Left lung (tissue), 10 donors: ENCODE measurements around the gene IWS1. TPM values are rescaled to one million over a fixed set of nuclear protein-coding genes. Genes with fewer than 3 reads are reported as not detected.

Source experiments
- ATAC-seq: fragments of 200-7000 bp; cut with Tn5 transposase; one replicate; pipeline ENCODE4 v1.9.1; 2020; ENCODE audit warnings: moderate library complexity
- DNase-seq, 4 donors: peaks; one replicate each; pipeline ENCODE4 v3.0.0-alpha.2; 2013 to 2020
- H3K27ac ChIP-seq, 2 donors: fragments of 200-600 bp; sonication (generic) in 1 of 2; one replicate each; pipeline versions ENCODE4 v1.5.0 to v1.8.0; 2020 to 2021
- H3K27me3 ChIP-seq, 2 donors: fragments of 200-600 bp; sonication (generic) in 1 of 2; one replicate each; pipeline versions ENCODE4 v1.5.0 to v1.8.0; 2020 to 2021
- H3K36me3 ChIP-seq, 2 donors: fragments of 200-600 bp; sonication (generic) in 1 of 2; one replicate each; pipeline versions ENCODE4 v1.5.0 to v1.8.0; 2020 to 2021
- H3K4me1 ChIP-seq, 2 donors: fragments of 200-600 bp; one replicate each; pipeline ENCODE4 v1.8.0; 2021
- H3K4me3 ChIP-seq, 2 donors: fragments of 200-600 bp; sonication (generic) in 1 of 2; one replicate each; pipeline versions ENCODE4 v1.5.0 to v1.8.0; 2020 to 2021; ENCODE audit warnings: mild to moderate bottlenecking in 1 of 2
- H3K9me3 ChIP-seq, 2 donors: fragments of 200-600 bp; sonication (generic) in 1 of 2; one replicate each; pipeline versions ENCODE4 v1.5.0 to v1.8.0; 2020 to 2021
- CTCF ChIP-seq, 2 donors: fragments of 200-600 bp; sonication (generic) in 1 of 2; IDR thresholded peaks; one replicate each; pipeline versions ENCODE4 v1.5.0 to v1.8.0; 2021; ENCODE audit warnings: antibody characterized with exemption in 2 of 2
- intact Hi-C, 2 donors: fragments of 100-400 bp; cut with DNase I; formaldehyde crosslinking; loops; one replicate each; pipeline versions ENCODE4 v1.11.2 to v1.14.2; 2022
- polyA plus RNA-seq, 6 donors: library from polyadenylated mRNA; unstranded; fragments of 120-200 nt; gene quantifications; one replicate each; pipeline ENCODE4 v1.2.1, GENCODE V29; 2013; ENCODE audit not compliant: insufficient read length in 6 of 6
- total RNA-seq, 2 donors: library from RNA; stranded (reverse); fragmentation: NEBNext Ultra II Directional; extraction: Animal tissue kit (Norgen Biotek cat#: 25700); gene quantifications; one replicate each; pipeline ENCODE4 v1.2.1, GENCODE V29; 2021
- donor health status: DM: no; HTN: yes; CAD: no.
- donor health status: DM: no; HTN: no; CAD: no.

IWS1 gene
- total and polyA plus RNA-seq, 8 donors, result 37.2 to 72.9 (median 67.5) TPM

DNA sequence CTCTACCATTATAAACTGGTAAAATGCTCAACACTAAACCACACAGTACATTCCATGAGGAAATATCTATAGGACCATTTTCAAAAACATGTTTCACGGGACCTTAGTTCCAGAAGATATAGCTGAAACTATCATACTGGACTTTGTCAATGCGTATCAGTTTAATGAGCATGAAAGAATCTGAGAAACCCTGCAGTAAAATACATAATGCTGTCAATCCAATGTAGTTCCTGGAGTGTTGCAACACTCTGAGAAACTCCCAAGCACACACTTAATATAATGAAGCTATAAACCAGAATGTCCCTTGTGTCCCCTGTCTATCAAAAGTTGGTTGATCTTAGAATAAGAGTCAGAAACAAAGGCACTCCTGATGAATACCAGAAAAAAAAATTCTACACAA, 16.2 kb downstream of the IWS1 start:
- Histone ChIP-seq H3K4me3 (no peak overlapping the region), H3K4me1 (peaks cover 26 to 88% of the 10 kb centered on the region in 2 donors), H3K9me3 (no peaks in the 10 kb centered on the region), H3K27ac (no peak overlapping the region), H3K27me3 (no peaks in the 10 kb centered on the region), H3K36me3 (peaks cover 0 to 15% of the 10 kb centered on the region in 2 donors)
- no peak for ATAC-seq
- intact Hi-C loops, result no loop called here
- no peak for TF ChIP-seq CTCF (IDR thresholded peaks at IDR 0.05)
- DNase-seq, result no peak

GRCh38 chr2:127508631-127509034, 17.7 kb downstream of the IWS1 start:
- DNase-seq, result peak in 3 of 4 donors; percentile 62 to 76 (median 68)
- H3K4me1 ChIP-seq, result peaks cover 25 to 79% of the 10 kb centered on the region in 2 donors
- no peaks in the 10 kb centered on the region for H3K27me3 ChIP-seq
- H3K9me3 ChIP-seq, result no peaks in the 10 kb centered on the region
- H3K27ac ChIP-seq, result peak overlapping the region; percentile 51 to 63
- no peak overlapping the region for H3K4me3 ChIP-seq
- peak; percentile 84 for ATAC-seq
- intact Hi-C loops, result no loop called here
- TF ChIP-seq CTCF (IDR thresholded peaks at IDR 0.05), result no peak
- peaks cover 0 to 16% of the 10 kb centered on the region in 2 donors for H3K36me3 ChIP-seq

DNA sequence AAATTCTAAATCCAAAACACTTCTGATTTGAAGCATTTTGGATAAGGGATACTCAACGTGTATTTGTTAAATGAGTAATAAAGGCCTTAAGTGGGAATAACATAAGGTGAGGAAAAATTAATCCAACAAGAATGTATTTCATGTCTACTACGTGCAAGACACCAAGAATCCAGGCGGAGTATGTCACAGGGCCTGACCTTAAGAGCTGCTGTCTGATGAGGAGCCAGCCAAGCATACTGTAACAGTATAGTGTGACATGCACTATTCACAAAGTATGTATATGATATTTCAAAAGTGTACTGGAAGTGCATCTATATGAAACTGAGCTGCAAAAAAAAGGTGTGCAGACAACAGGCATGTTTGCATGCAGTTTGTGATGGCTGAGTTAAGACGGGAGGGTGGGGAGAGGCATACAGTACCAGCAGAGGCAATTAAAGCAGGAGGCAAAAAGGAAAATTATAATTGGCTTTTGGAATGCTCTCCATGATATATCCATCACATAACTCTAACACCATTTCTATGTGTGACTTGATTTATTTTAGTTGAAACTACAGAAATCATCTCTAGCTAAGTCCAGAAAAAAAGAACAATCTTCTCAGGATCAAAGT, 18.2 kb downstream of the IWS1 start:
- peaks cover 0 to 21% of the 10 kb centered on the region in 2 donors for H3K36me3 ChIP-seq
- intact Hi-C loops, result no loop called here
- H3K27ac ChIP-seq, result peak overlapping the region; percentile 51 to 63
- no peaks in the 10 kb centered on the region for H3K9me3 ChIP-seq
- ATAC-seq (peak; percentile 72), DNase-seq (no peak)
- H3K4me1 ChIP-seq, result peaks cover 25 to 73% of the 10 kb centered on the region in 2 donors
- TF ChIP-seq CTCF (IDR thresholded peaks at IDR 0.05), result no peak
- no peaks in the 10 kb centered on the region for H3K27me3 ChIP-seq
- H3K4me3 ChIP-seq, result no peak overlapping the region

- Histone ChIP-seq H3K36me3 (peaks cover 0 to 37% of the 10 kb centered on the region in 2 donors), H3K27me3 (no peaks in the 10 kb centered on the region), H3K4me1 (peaks cover 25 to 60% of the 10 kb centered on the region in 2 donors), H3K27ac (peak overlapping the region in 1 of 2 donors; percentile 63), H3K9me3 (no peaks in the 10 kb centered on the region), H3K4me3 (no peak overlapping the region)
- TF ChIP-seq CTCF (IDR thresholded peaks at IDR 0.05), result no peak
- intact Hi-C loops, result no loop called here
- peak; percentile 53 for ATAC-seq
- DNase-seq, result no peak
These were observed 19.8 kb downstream of the IWS1 start for GRCh38 chr2:127506510-127506909.

- DNase-seq, result no peak
- ATAC-seq, result no peak
- H3K4me1 ChIP-seq, result peaks cover 25 to 46% of the 10 kb centered on the region in 2 donors
- no peaks in the 10 kb centered on the region for H3K27me3 ChIP-seq
- intact Hi-C loops, result no loop called here
- H3K4me3 ChIP-seq, result no peak overlapping the region
- H3K27ac ChIP-seq, result no peak overlapping the region
- H3K9me3 ChIP-seq, result no peaks in the 10 kb centered on the region
- no peak for TF ChIP-seq CTCF (IDR thresholded peaks at IDR 0.05)
- peaks cover 0 to 54% of the 10 kb centered on the region in 2 donors for H3K36me3 ChIP-seq
These were observed 21.5 kb downstream of the IWS1 start for GRCh38 chr2:127504552-127505430.
